BE2C (cell line): ENCODE results near the gene DAB2IP.

Experiments
- DNase-seq: peaks from one replicate; pipeline ENCODE4 v3.0.0-alpha.2; 2020
- H3K27me3 ChIP-seq: fragments of 250-450 bp; sonication (Bioruptor Pico); 2 replicates; pipeline ENCODE4 v1.5.1; 2020; ENCODE audit warnings: mild to moderate bottlenecking
- H3K36me3 ChIP-seq: fragments of 250-450 bp; sonication (Bioruptor Pico); 2 replicates; pipeline ENCODE4 v1.5.1; 2020; ENCODE audit warnings: mild to moderate bottlenecking
- H3K4me1 ChIP-seq: fragments of 250-450 bp; sonication (Bioruptor Pico); 2 replicates; pipeline ENCODE4 v1.5.1; 2020
- H3K4me3 ChIP-seq: 2 replicates; pipeline ENCODE4 v1.5.1; 2011; ENCODE audit warnings: low read depth, low read length
- H3K9me3 ChIP-seq: fragments of 250-450 bp; sonication (Bioruptor Pico); 2 replicates; pipeline ENCODE4 v1.5.1; 2020
- TF ChIP-seq, protein P1 (sequence below): IDR thresholded peaks from 2 replicates; pipeline ENCODE4 v1.5.1; 2012; ENCODE audit warnings: mild to moderate bottlenecking, low read depth, low read length

DAB2IP gene

GRCh38 chr9:121771418-121771817 is 120.0 kb downstream of the DAB2IP start:
- TF ChIP-seq, protein P1, sequence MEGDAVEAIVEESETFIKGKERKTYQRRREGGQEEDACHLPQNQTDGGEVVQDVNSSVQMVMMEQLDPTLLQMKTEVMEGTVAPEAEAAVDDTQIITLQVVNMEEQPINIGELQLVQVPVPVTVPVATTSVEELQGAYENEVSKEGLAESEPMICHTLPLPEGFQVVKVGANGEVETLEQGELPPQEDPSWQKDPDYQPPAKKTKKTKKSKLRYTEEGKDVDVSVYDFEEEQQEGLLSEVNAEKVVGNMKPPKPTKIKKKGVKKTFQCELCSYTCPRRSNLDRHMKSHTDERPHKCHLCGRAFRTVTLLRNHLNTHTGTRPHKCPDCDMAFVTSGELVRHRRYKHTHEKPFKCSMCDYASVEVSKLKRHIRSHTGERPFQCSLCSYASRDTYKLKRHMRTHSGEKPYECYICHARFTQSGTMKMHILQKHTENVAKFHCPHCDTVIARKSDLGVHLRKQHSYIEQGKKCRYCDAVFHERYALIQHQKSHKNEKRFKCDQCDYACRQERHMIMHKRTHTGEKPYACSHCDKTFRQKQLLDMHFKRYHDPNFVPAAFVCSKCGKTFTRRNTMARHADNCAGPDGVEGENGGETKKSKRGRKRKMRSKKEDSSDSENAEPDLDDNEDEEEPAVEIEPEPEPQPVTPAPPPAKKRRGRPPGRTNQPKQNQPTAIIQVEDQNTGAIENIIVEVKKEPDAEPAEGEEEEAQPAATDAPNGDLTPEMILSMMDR: no peak
- Histone ChIP-seq H3K36me3 (peaks cover 34% of the 10 kb centered on the region), H3K4me1 (no peaks in the 10 kb centered on the region), H3K9me3 (no peaks in the 10 kb centered on the region), H3K27me3 (no peaks in the 10 kb centered on the region), H3K4me3 (no peak overlapping the region)
- DNase-seq: no peak

DNA sequence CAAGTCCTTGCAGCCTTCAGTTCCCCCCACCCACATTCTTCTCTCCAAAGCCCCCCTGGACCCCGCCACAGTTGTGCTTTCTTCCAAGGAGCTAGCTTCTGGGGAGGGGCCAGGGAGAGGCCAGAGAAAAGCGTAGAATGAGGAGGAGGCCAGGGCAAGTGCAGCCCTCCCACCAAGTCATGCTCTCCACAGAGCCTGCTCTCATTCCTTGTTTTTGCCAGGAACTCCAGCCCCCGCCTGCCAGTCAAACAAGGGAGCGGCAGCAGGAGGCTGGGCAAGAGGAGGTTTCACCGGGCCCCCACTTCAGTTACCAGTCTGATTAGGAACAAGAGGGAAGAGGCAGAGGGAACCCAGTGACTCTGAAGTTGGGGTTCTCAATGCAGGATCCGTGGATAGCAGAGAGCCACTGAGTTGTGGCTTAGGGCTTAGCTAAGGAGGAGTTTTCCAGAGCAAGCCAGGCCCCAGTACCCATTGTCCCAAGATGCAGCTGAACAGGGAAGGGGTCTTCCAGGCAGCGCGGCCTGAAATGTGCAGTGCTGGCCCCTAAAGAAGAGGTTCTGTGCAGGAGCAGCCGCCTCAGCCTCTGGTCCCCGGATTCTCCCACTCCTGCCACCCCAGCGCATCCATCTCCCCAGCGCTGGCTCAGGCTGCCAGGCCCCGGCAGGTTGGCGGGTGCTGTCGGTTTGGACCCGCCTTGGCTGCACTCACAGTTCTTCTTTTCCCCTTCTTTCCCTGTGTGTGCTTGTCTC is 120.6 kb downstream of the DAB2IP start:
- TF ChIP-seq, protein P1: no peak
- H3K36me3 ChIP-seq: peaks cover 38% of the 10 kb centered on the region
- H3K9me3 ChIP-seq: no peaks in the 10 kb centered on the region
- no peak overlapping the region for H3K4me3 ChIP-seq
- no peaks in the 10 kb centered on the region for H3K27me3 ChIP-seq
- DNase-seq: peak; percentile 2
- H3K4me1 ChIP-seq: no peaks in the 10 kb centered on the region

- no peaks in the 10 kb centered on the region for H3K9me3 ChIP-seq
- TF ChIP-seq, protein P1: no peak
- H3K4me3 ChIP-seq: no peak overlapping the region
- no peaks in the 10 kb centered on the region; the same call in 1 of the 2 replicates for H3K4me1 ChIP-seq
- no peaks in the 10 kb centered on the region for H3K27me3 ChIP-seq
- DNase-seq: peak; percentile 12
- H3K36me3 ChIP-seq: peaks cover 40% of the 10 kb centered on the region
Measured at GRCh38 chr9:121772600-121773285, 121.3 kb downstream of the DAB2IP start.

- TF ChIP-seq, protein P1: no peak
- H3K4me3 ChIP-seq: no peak overlapping the region
- H3K9me3 ChIP-seq: no peaks in the 10 kb centered on the region
- H3K36me3 ChIP-seq: peaks cover 38% of the 10 kb centered on the region
- peaks cover 6% of the 10 kb centered on the region for H3K4me1 ChIP-seq
- no peaks in the 10 kb centered on the region for H3K27me3 ChIP-seq
- peak; percentile 4 for DNase-seq
Measured at GRCh38 chr9:121773286-121773953, 122.0 kb downstream of the DAB2IP start.

DNA sequence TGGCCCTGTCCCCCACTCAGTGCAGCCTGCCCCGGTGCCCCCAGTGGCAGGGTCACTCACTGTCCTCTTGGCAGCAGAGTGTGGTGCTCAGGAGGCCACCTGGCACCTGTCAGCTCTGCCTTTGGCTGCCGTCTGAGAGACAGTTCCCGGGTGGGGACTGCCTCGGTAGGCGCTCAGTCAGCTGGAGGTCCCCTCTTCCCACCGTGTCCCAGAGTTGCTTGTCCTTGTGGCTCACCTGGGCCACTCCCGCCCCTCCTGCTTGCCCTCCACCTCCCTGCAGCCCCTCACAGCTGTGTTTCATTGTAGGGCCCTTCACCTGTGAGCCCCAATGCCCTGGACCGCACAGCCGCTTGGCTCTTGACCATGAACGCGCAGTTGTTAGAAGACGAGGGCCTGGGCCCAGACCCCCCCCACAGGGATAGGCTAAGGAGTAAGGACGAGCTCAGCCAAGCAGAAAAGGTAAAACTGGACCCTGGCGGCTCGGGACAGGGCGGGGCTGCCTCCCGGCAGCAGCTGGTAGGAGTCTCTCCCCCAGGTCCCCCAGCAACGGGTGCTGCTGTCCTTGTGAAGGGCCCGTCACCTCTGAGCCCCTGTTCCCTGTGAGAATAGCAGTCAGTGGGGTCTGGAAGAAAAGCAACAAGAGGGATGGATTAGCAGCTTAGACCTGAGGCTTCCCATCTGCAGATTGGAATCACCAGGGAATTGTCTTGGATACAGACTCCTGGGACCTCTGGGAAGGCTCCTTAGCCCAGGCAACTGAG is 122.7 kb downstream of the DAB2IP start:
- TF ChIP-seq, protein P1: no peak
- no peaks in the 10 kb centered on the region for H3K27me3 ChIP-seq
- peaks cover 34% of the 10 kb centered on the region for H3K36me3 ChIP-seq
- no peaks in the 10 kb centered on the region for H3K9me3 ChIP-seq
- no peak overlapping the region for H3K4me3 ChIP-seq
- H3K4me1 ChIP-seq: peaks cover 6% of the 10 kb centered on the region
- peak; percentile 4 for DNase-seq
